OCI-LY7 (cell line): ENCODE measurements around the gene ANKRD11. TPM values are rescaled to one million over a fixed set of nuclear protein-coding genes. Genes with fewer than 3 reads are reported as not detected.
A peak's percentile ranks its signal among the peaks of the same experiment; 100 is the strongest.
"Not testable (repeated sequence)": the region's sequence is repeated elsewhere in the genome, so short reads cannot be mapped to it uniquely, and the experiment has no call there.

ENCODE experiments used
- BruUV-seq: library from RNA; stranded (reverse); fragments of 400-500 nt; replicated peaks from 2 replicates; lab custom pipeline; 2021; lab: Mats Ljungman, UMichigan
- CTCF ChIA-PET: fragments of 300-600 bp; sonication (Branson Sonifier 250); formaldehyde crosslinking; loops from one replicate; lab custom pipeline; 2022; ENCODE audit warnings: antibody characterized with exemption; ENCODE audit not compliant: unreplicated experiment; lab: Charles Lee
- POLR2A ChIA-PET: fragments of 300-600 bp; sonication (Branson Sonifier 250); formaldehyde crosslinking; loops from one replicate; lab custom pipeline; 2022; ENCODE audit warnings: antibody characterized with exemption; lab: Charles Lee
- DNase-seq: peaks from one replicate; pipeline ENCODE4 v3.0.0-alpha.2; 2015; ENCODE audit warnings: low spot score
- H2AFZ ChIP-seq: fragments of 200-600 bp; sonication (generic), shearing (Covaris generic); 2 replicates; pipeline ENCODE4 v1.6.1; 2014; ENCODE audit warnings: mild to moderate bottlenecking, antibody characterized with exemption, low read length, moderate library complexity
- H3K27ac ChIP-seq: fragments of 200-600 bp; sonication (generic); 2 replicates; pipeline ENCODE4 v1.5.1; 2014; ENCODE audit warnings: mixed run types, low read depth, mild to moderate bottlenecking, moderate library complexity, low read length, inconsistent platforms; ENCODE audit not compliant: poor library complexity, severe bottlenecking
- H3K36me3 ChIP-seq: fragments of 200-600 bp; sonication (generic); 2 replicates; pipeline ENCODE4 v1.6.1; 2014; ENCODE audit warnings: mild to moderate bottlenecking, antibody characterized with exemption, low read length, moderate library complexity, mixed read lengths; ENCODE audit not compliant: insufficient read depth
- H3K4me1 ChIP-seq: fragments of 200-600 bp; sonication (generic); 2 replicates; pipeline ENCODE4 v1.5.1; 2014; ENCODE audit warnings: mild to moderate bottlenecking, low read length; ENCODE audit not compliant: insufficient read depth, poor library complexity, severe bottlenecking
- H3K4me2 ChIP-seq: fragments of 200-600 bp; sonication (generic); 2 replicates; pipeline ENCODE4 v1.6.1; 2014; ENCODE audit warnings: mild to moderate bottlenecking, low read length
- H3K4me3 ChIP-seq: fragments of 200-600 bp; sonication (generic); 2 replicates; pipeline ENCODE4 v1.5.1; 2014; ENCODE audit warnings: mild to moderate bottlenecking, low read depth, low read length; ENCODE audit not compliant: poor library complexity, severe bottlenecking
- H3K79me2 ChIP-seq: fragments of 200-600 bp; sonication (generic); 2 replicates; pipeline ENCODE4 v1.6.1; 2016; ENCODE audit warnings: low read depth, mild to moderate bottlenecking, low read length, moderate library complexity, mixed read lengths; ENCODE audit not compliant: insufficient read depth
- H3K9me2 ChIP-seq: fragments of 200-600 bp; sonication (generic); 2 replicates; pipeline ENCODE4 v1.6.1; 2016; ENCODE audit warnings: mild to moderate bottlenecking, low read length, mixed read lengths; ENCODE audit not compliant: insufficient read depth
- H3K9me3 ChIP-seq: fragments of 200-600 bp; sonication (generic); 2 replicates; pipeline ENCODE4 v1.6.1; 2014; ENCODE audit warnings: mild to moderate bottlenecking, mixed run types, low read length, mixed read lengths
- H4K20me1 ChIP-seq: fragments of 200-600 bp; sonication (generic); 2 replicates; pipeline ENCODE4 v1.6.1; 2014; ENCODE audit warnings: mild to moderate bottlenecking, antibody characterized with exemption, low read length, moderate library complexity, mixed read lengths; ENCODE audit not compliant: insufficient read depth
- EZH2phosphoT487 ChIP-seq: fragments of 200-600 bp; sonication (generic); IDR thresholded peaks from 2 replicates; pipeline ENCODE4 v1.6.1; 2018; ENCODE audit warnings: low read depth, borderline replicate concordance, mild to moderate bottlenecking, mixed run types, antibody characterized with exemption, low read length, moderate library complexity, mixed read lengths
- intact Hi-C: fragments of 100-400 bp; cut with micrococcal nuclease; formaldehyde crosslinking; loops from one replicate; pipeline ENCODE4 v1.10.0; 2022; ENCODE audit not compliant: unreplicated experiment
- total RNA-seq, 2 experiments: library from RNA; depleted of rRNA in 1 of 2; stranded (reverse); fragments of >200 nt in 1 of 2; shearing (Covaris generic) in 1 of 2; gene quantifications; 2 replicates each; pipeline ENCODE4 v1.2.3, GENCODE V29; 2014 to 2022
- TF ChIP-seq, protein P1 (sequence below): fragments of 200-600 bp; sonication (generic); conservative IDR thresholded peaks from 2 replicates; pipeline ENCODE4 v1.5.1; 2014; ENCODE audit warnings: mild to moderate bottlenecking, antibody characterized with exemption, low read length, moderate library complexity, mixed read lengths

Gene ANKRD11
- total RNA-seq, 2 experiments from 2014 or later: 89.1 to 251 TPM

- BruUV-seq: no TSS peak
- H3K9me2 ChIP-seq: no peaks in the 10 kb centered on the region
- no peaks in the 10 kb centered on the region for H3K9me3 ChIP-seq
- no peak for TF ChIP-seq EZH2phosphoT487
- TF ChIP-seq, protein P1, sequence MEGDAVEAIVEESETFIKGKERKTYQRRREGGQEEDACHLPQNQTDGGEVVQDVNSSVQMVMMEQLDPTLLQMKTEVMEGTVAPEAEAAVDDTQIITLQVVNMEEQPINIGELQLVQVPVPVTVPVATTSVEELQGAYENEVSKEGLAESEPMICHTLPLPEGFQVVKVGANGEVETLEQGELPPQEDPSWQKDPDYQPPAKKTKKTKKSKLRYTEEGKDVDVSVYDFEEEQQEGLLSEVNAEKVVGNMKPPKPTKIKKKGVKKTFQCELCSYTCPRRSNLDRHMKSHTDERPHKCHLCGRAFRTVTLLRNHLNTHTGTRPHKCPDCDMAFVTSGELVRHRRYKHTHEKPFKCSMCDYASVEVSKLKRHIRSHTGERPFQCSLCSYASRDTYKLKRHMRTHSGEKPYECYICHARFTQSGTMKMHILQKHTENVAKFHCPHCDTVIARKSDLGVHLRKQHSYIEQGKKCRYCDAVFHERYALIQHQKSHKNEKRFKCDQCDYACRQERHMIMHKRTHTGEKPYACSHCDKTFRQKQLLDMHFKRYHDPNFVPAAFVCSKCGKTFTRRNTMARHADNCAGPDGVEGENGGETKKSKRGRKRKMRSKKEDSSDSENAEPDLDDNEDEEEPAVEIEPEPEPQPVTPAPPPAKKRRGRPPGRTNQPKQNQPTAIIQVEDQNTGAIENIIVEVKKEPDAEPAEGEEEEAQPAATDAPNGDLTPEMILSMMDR: no peak
- H3K36me3 ChIP-seq: peaks cover 57% of the 10 kb centered on the region
- H3K4me2 ChIP-seq: no peak overlapping the region
- ChIA-PET CTCF (no interaction called here), POLR2A (interaction anchor here (1.0 kb wide), 1 partner anchor 17 kb away, joined by 3 read pairs; no protein-coding TSS in a partner anchor)
- peaks cover 44% of the 10 kb centered on the region for H3K4me1 ChIP-seq
- no peak overlapping the region for H2AFZ ChIP-seq
- intact Hi-C loops: no loop called here
- H3K4me3 ChIP-seq: no peak overlapping the region
- no peak overlapping the region for H3K27ac ChIP-seq
- H3K79me2 ChIP-seq: peaks cover 100% of the 10 kb centered on the region
- no peak for DNase-seq
- H4K20me1 ChIP-seq: peaks cover 63% of the 10 kb centered on the region
These were observed 17.7 kb downstream of the ANKRD11 start for GRCh38 chr16:89472711-89473075.

DNA sequence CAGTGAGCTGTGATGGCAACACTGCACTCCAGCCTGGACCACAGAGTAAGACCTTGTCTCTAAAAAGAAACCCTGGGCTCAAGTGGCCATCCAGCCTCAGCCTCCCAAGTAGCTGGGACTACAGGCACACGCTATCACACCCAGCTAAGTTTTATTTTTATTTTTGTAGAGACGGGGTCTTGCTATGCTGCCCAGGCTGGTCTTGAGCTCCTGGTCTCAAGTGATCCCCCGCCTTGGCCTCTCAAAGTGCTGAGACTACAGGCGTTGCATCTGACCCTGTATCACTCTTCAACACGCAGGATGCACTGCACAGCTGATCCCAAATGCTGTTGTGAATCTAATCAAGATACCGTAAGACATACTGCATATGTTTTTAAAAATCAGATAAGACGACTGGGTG lies 23.0 kb downstream of the ANKRD11 start:
- no peak for DNase-seq
- no peak overlapping the region for H2AFZ ChIP-seq
- no peaks in the 10 kb centered on the region for H3K9me3 ChIP-seq
- H3K4me2 ChIP-seq: no peak overlapping the region
- ChIA-PET CTCF (interaction anchor here (0.5 kb wide), 1 partner anchor 19 kb away, joined by 3 read pairs; no protein-coding TSS in a partner anchor), POLR2A (interaction anchor here (1.6 kb wide), 1 partner anchor 9 kb away, joined by 7 read pairs; no protein-coding TSS in a partner anchor)
- no peaks in the 10 kb centered on the region for H3K4me1 ChIP-seq
- TF ChIP-seq EZH2phosphoT487: no peak
- TF ChIP-seq, protein P1: no peak
- no peak overlapping the region for H3K4me3 ChIP-seq
- no TSS peak for BruUV-seq
- H3K9me2 ChIP-seq: no peaks in the 10 kb centered on the region
- H3K27ac ChIP-seq: no peak overlapping the region
- H3K79me2 ChIP-seq: peaks cover 91% of the 10 kb centered on the region
- intact Hi-C loops: no loop called here
- H3K36me3 ChIP-seq: peaks cover 70% of the 10 kb centered on the region
- peaks cover 21% of the 10 kb centered on the region for H4K20me1 ChIP-seq

DNA sequence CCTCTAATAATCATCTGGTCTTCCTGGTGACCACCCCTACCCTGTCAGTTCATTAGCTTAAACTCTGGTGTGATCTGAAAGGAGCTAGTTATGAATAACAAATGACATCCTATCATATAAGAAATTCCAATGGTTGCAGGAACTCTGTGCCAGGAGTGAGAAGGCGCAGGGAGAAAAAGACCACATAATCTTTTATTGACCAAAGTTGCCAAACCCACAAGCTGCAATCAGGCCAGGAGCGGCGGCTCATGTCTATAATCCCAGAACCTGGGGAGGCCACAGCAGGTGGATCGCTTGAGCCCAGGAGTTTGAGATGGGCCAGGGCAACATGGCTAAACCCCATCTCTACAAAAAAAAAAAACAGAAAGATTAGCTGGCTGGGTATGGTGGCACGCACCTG lies 23.4 kb downstream of the ANKRD11 start:
- intact Hi-C loops: no loop called here
- H2AFZ ChIP-seq: no peak overlapping the region
- no peak overlapping the region for H3K4me2 ChIP-seq
- H3K27ac ChIP-seq: no peak overlapping the region
- ChIA-PET CTCF (no interaction called here), POLR2A (interaction anchor here (1.6 kb wide), 1 partner anchor 10 kb away, joined by 7 read pairs; no protein-coding TSS in a partner anchor)
- H3K9me3 ChIP-seq: no peaks in the 10 kb centered on the region
- no TSS peak for BruUV-seq
- no peaks in the 10 kb centered on the region for H3K4me1 ChIP-seq
- no peak overlapping the region for H3K4me3 ChIP-seq
- peaks cover 17% of the 10 kb centered on the region for H4K20me1 ChIP-seq
- H3K9me2 ChIP-seq: no peaks in the 10 kb centered on the region
- H3K79me2 ChIP-seq: peaks cover 88% of the 10 kb centered on the region
- no peak for DNase-seq
- H3K36me3 ChIP-seq: peaks cover 65% of the 10 kb centered on the region
- TF ChIP-seq, protein P1: no peak
- no peak for TF ChIP-seq EZH2phosphoT487

DNA sequence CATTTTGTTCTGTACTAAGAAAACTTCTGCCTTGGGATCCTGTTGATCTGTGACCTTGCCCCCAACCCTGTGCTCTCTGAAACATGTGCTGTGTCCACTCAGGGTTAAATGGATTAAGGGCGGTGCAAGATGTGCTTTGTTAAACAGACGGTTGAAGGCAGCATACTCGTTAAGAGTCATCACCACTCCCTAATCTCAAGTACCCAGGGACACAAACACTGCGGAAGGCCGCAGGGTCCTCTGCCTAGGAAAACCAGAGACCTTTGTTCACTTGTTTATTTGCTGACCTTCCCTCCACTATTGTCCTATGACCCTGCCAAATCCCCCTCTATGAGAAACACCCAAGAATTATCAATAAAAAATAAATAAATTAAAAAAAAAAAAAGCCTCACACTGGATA lies 27.0 kb downstream of the ANKRD11 start:
- DNase-seq, H3K9me2 ChIP-seq, H2AFZ ChIP-seq, H3K4me1 ChIP-seq, H3K4me2 ChIP-seq, POLR2A ChIA-PET, H3K9me3 ChIP-seq, intact Hi-C loops, H3K4me3 ChIP-seq, H3K27ac ChIP-seq, CTCF ChIA-PET: not testable (repeated sequence)
- Histone ChIP-seq H4K20me1 (peaks cover 13% of the 10 kb centered on the region; the same call in 1 of the 2 replicates), H3K36me3 (peaks cover 57% of the 10 kb centered on the region), H3K79me2 (peaks cover 88% of the 10 kb centered on the region)
- TSS peak; percentile 39 for BruUV-seq
